Measurements from ENCODE around the gene NHP2. TPM values are rescaled to one million over a fixed set of nuclear protein-coding genes. Genes with fewer than 3 reads are reported as not detected.

The NHP2 gene
- total and polyA plus RNA-seq, 8 donors: 4.0 to 182 (median 82.6) TPM

GRCh38 chr5:178108966-178109365 is 44.7 kb downstream of the NHP2 start:
- peak overlapping the region in 1 of 5 donors; percentile 26 for H3K27ac ChIP-seq
- peaks cover 0 to 25% (median 7%) of the 10 kb centered on the region in 3 donors for H3K27me3 ChIP-seq
- no peaks in the 10 kb centered on the region for H3K36me3 ChIP-seq
- intact Hi-C loops (cut with DNase I; ENCODE audit: low total_unique reads): no loop called here
- H3K4me3 ChIP-seq: no peak overlapping the region
- peaks cover 10 to 34% (median 18%) of the 10 kb centered on the region in 4 donors for H3K4me1 ChIP-seq
- no peak for TF ChIP-seq POLR2AphosphoS5 (IDR thresholded peaks at IDR 0.05)
- TF ChIP-seq POLR2A (IDR thresholded peaks at IDR 0.05): no peak
- no peak for TF ChIP-seq CTCF (IDR thresholded peaks at IDR 0.05)
- TF ChIP-seq EP300 (IDR thresholded peaks at IDR 0.05): no peak
- DNase-seq: peak in 1 of 2 donors; percentile 67
- no peaks in the 10 kb centered on the region for H3K9me3 ChIP-seq

GRCh38 chr5:178108446-178108845 is 45.2 kb downstream of the NHP2 start:
- Histone ChIP-seq H3K27ac (peak overlapping the region in 1 of 5 donors; percentile 26), H3K4me1 (peaks cover 5 to 34% (median 13%) of the 10 kb centered on the region in 4 donors), H3K27me3 (peaks cover 0 to 20% (median 2%) of the 10 kb centered on the region in 3 donors), H3K9me3 (no peaks in the 10 kb centered on the region), H3K4me3 (no peak overlapping the region), H3K36me3 (no peaks in the 10 kb centered on the region)
- no peak for DNase-seq
- TF ChIP-seq POLR2A (IDR thresholded peaks at IDR 0.05): no peak
- TF ChIP-seq EP300 (IDR thresholded peaks at IDR 0.05): no peak
- no peak for TF ChIP-seq CTCF (IDR thresholded peaks at IDR 0.05)
- no peak for TF ChIP-seq POLR2AphosphoS5 (IDR thresholded peaks at IDR 0.05)
- intact Hi-C loops (cut with DNase I; ENCODE audit: low total_unique reads): no loop called here
- 75 to 85% (median 80%) methylated on average over 7 of the region's 7 CpGs for WGBS, 5 donors

- intact Hi-C loops (cut with DNase I; ENCODE audit: low total_unique reads): no loop called here
- DNase-seq: no peak
- WGBS, 5 donors: 46 to 82% (median 51%) methylated on average over 5 of the region's 5 CpGs
- no peaks in the 10 kb centered on the region for H3K36me3 ChIP-seq
- no peak overlapping the region for H3K27ac ChIP-seq
- H3K4me3 ChIP-seq: no peak overlapping the region
- H3K27me3 ChIP-seq: peaks cover 0 to 13% (median 0%) of the 10 kb centered on the region in 3 donors
- no peaks in the 10 kb centered on the region for H3K9me3 ChIP-seq
- peaks cover 0 to 28% (median 10%) of the 10 kb centered on the region in 4 donors for H3K4me1 ChIP-seq
- TF ChIP-seq POLR2A (IDR thresholded peaks at IDR 0.05): no peak
- TF ChIP-seq POLR2AphosphoS5 (IDR thresholded peaks at IDR 0.05): no peak
- TF ChIP-seq EP300 (IDR thresholded peaks at IDR 0.05): no peak
- no peak for TF ChIP-seq CTCF (IDR thresholded peaks at IDR 0.05)
These were observed 45.9 kb downstream of the NHP2 start for GRCh38 chr5:178107756-178108310.

- 77 to 88% (median 83%) methylated on average over 13 of the region's 13 CpGs for WGBS, 5 donors
- no peak for DNase-seq
- peaks cover 0 to 6% (median 0%) of the 10 kb centered on the region in 3 donors for H3K27me3 ChIP-seq
- TF ChIP-seq POLR2AphosphoS5 (IDR thresholded peaks at IDR 0.05) (no peak), POLR2A (IDR thresholded peaks at IDR 0.05) (no peak), EP300 (IDR thresholded peaks at IDR 0.05) (no peak), CTCF (IDR thresholded peaks at IDR 0.05) (no peak)
- intact Hi-C loops (cut with DNase I; ENCODE audit: low total_unique reads): no loop called here
- peaks cover 0 to 28% (median 7%) of the 10 kb centered on the region in 4 donors for H3K4me1 ChIP-seq
- no peak overlapping the region for H3K4me3 ChIP-seq
- no peak overlapping the region for H3K27ac ChIP-seq
- H3K9me3 ChIP-seq: no peaks in the 10 kb centered on the region
- no peaks in the 10 kb centered on the region for H3K36me3 ChIP-seq
These were observed 47.0 kb downstream of the NHP2 start for GRCh38 chr5:178106556-178107239.
